Stimulated activated CD4-positive, alpha-beta T cell treated with anti-CD3 and anti-CD28 coated beads, Interleukin-1b, Interleukin-23, amount 100 ng/mL, for 24 hours (primary cell): Measurements from ENCODE around the gene DCTN4.
"Not testable (repeated sequence)": the region's sequence is repeated elsewhere in the genome, so short reads cannot be mapped to it uniquely, and the experiment has no call there.

Experiments used
- DNase-seq, 4 experiments: peaks; one replicate each; pipeline ENCODE4 v3.0.0-alpha.2; 2020; ENCODE audit warnings: low read depth in 4 of 4, low spot score in 1 of 4

Gene DCTN4

GRCh38 chr5:150778517-150779396 lies 19.9 kb upstream of the DCTN4 start, which contains the start of gene SMIM3:
Gene SMIM3 (plus strand): TSS chr5:150778757. CDS start chr5:150795441, 16,684 bp downstream.
- DNase-seq, result peak in 2 of 4 experiments; percentile 53 to 60

GRCh38 chr5:150778088-150778516 lies 19.3 kb upstream of the DCTN4 start:
- no peak for DNase-seq

GRCh38 chr5:150777685-150778084 lies 18.9 kb upstream of the DCTN4 start:
- DNase-seq, result no peak

GRCh38 chr5:150774145-150774544 lies 15.3 kb upstream of the DCTN4 start:
- DNase-seq, result no peak

GRCh38 chr5:150771034-150771795 lies 12.4 kb upstream of the DCTN4 start:
- no peak for DNase-seq

GRCh38 chr5:150766251-150766650 lies 7.4 kb upstream of the DCTN4 start:
- no peak for DNase-seq

GRCh38 chr5:150765799-150766169 lies 7.0 kb upstream of the DCTN4 start:
- no peak for DNase-seq

- DNase-seq, result no peak
Observed at GRCh38 chr5:150765011-150765798, 6.4 kb upstream of the DCTN4 start.

- DNase-seq, result no peak
Observed at GRCh38 chr5:150764530-150764929, 5.7 kb upstream of the DCTN4 start.

GRCh38 chr5:150763023-150763769 lies 4.4 kb upstream of the DCTN4 start:
- no peak for DNase-seq

GRCh38 chr5:150762211-150762610 lies 3.4 kb upstream of the DCTN4 start:
- DNase-seq, result no peak

- no peak for DNase-seq
Observed at GRCh38 chr5:150759334-150759583, 442 bp upstream of the DCTN4 start.

GRCh38 chr5:150758203-150758530 lies 650 bp downstream of the DCTN4 start:
- DNase-seq, result no peak

- no peak for DNase-seq
Observed at GRCh38 chr5:150757087-150757649, 1.6 kb downstream of the DCTN4 start.

GRCh38 chr5:150753863-150754262 lies 5.0 kb downstream of the DCTN4 start:
- DNase-seq, result no peak

GRCh38 chr5:150753463-150753862 lies 5.4 kb downstream of the DCTN4 start:
- DNase-seq, result no peak

GRCh38 chr5:150751096-150751891 lies 7.5 kb downstream of the DCTN4 start:
- DNase-seq, result no peak

- DNase-seq, result no peak
Observed at GRCh38 chr5:150750469-150750868, 8.3 kb downstream of the DCTN4 start.

- DNase-seq, result not testable (repeated sequence)
Observed at GRCh38 chr5:150743142-150743488, 15.7 kb downstream of the DCTN4 start.
